RWPE1 (cell line): ENCODE data around the gene OGN.
A peak's percentile ranks its signal among the peaks of the same experiment; 100 is the strongest.

ENCODE experiments used
- CTCF ChIA-PET: fragments of 350-600 bp; sonication (Branson Sonifier 250); formaldehyde crosslinking; extraction: SDS; loops from one replicate; lab custom pipeline; 2021; lab: Yijun Ruan, JAX
- POLR2A ChIA-PET: fragments of 400-600 bp; formaldehyde crosslinking; extraction: SDS; loops from one replicate; lab custom pipeline; 2020; ENCODE audit warnings: antibody characterized with exemption; ENCODE audit not compliant: low non-redundant PET; lab: Yijun Ruan, JAX
- DNase-seq: peaks from one replicate; pipeline ENCODE4 v3.0.0; 2012; ENCODE audit warnings: low spot score
- H3K27ac ChIP-seq: fragments of 450-650 bp; 2 replicates; pipeline ENCODE4 v1.5.1; 2017
- TF ChIP-seq, protein P1 (sequence below): fragments of 450-650 bp; conservative IDR thresholded peaks from 2 replicates; pipeline ENCODE4 v1.5.1; 2017; ENCODE audit warnings: low read depth, mild to moderate bottlenecking

The OGN gene

DNA sequence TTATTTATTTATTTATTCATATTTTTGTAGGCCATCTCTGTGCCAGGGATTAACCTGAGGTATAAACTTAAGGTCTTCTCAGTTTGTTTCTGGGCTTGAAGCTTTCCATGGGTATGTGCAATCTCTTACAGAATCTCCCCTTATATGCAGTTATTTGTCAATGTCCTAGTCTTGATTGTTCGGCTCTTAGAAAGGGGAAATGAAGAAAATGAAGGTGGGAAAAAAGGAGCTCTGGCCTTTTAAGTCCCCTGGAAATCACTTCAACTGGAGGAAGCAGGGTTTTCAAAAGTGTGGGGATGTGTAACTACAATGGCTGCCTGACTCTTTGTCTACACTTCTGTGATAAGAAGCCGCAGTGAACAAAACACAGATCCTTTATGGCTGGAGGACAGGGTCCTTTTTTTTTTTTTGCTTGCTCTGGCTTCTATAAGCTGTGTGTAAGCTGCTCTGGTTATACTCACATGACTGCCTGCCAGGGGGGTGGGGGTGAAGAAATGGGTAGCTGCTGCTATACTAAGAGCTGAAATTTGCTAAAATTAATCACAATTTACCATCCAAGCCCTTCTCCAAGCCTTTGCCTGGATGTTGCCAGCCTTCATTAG lies 44.9 kb downstream of the OGN start:
- no peak overlapping the region for H3K27ac ChIP-seq

DNA sequence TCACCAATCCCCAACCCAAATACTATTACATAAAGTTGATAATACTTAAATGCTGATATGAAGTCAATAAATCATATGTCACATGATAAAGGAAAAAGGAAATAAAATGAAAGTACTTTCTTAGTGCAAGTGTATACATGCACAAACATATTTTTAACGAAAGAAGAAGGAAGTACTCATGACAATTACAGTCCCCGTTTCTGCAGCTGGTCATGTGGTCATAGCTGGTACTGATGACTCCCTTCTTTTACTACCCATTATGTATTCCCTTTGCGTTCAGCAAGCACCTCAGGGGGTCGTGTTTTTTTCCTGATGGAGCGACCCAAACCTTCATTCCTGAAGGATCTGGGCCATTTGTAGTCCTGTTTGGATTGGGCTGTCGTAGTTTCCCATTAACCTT lies 51.3 kb downstream of the OGN start:
- TF ChIP-seq, protein P1, sequence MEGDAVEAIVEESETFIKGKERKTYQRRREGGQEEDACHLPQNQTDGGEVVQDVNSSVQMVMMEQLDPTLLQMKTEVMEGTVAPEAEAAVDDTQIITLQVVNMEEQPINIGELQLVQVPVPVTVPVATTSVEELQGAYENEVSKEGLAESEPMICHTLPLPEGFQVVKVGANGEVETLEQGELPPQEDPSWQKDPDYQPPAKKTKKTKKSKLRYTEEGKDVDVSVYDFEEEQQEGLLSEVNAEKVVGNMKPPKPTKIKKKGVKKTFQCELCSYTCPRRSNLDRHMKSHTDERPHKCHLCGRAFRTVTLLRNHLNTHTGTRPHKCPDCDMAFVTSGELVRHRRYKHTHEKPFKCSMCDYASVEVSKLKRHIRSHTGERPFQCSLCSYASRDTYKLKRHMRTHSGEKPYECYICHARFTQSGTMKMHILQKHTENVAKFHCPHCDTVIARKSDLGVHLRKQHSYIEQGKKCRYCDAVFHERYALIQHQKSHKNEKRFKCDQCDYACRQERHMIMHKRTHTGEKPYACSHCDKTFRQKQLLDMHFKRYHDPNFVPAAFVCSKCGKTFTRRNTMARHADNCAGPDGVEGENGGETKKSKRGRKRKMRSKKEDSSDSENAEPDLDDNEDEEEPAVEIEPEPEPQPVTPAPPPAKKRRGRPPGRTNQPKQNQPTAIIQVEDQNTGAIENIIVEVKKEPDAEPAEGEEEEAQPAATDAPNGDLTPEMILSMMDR: no peak
- ChIA-PET CTCF (no interaction called here), POLR2A (no interaction called here)
- DNase-seq: no peak
- H3K27ac ChIP-seq: no peak overlapping the region

More for the DNA sequence above, 44.9 kb downstream of the OGN start:
- ChIA-PET CTCF (no interaction called here), POLR2A (no interaction called here)
- TF ChIP-seq, protein P1: no peak
- DNase-seq: no peak

DNA sequence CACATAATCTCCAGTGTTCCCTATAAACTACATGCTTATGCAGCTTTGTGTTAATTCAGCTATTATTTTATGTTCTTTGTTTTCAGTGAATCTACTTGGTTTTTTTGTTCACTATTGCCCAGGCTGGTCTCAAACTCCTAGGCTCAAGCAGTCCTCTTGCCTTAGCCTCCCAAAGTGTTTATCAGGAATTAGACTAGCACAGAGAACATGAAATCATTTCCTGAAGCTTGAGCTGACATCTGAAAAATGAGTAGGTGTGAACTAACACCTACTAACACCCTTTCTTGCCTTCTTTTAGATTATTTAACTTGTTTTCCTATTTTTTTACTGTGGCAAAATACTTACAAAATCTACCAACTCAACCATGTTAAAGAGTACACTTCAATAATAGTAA lies 53.6 kb downstream of the OGN start:
- TF ChIP-seq, protein P1: no peak
- no peak overlapping the region for H3K27ac ChIP-seq
- DNase-seq: no peak
- ChIA-PET CTCF (interaction anchor here (0.5 kb wide), 1 partner anchor 77 kb away, joined by 3 read pairs; no protein-coding TSS in a partner anchor), POLR2A (no interaction called here)

DNA sequence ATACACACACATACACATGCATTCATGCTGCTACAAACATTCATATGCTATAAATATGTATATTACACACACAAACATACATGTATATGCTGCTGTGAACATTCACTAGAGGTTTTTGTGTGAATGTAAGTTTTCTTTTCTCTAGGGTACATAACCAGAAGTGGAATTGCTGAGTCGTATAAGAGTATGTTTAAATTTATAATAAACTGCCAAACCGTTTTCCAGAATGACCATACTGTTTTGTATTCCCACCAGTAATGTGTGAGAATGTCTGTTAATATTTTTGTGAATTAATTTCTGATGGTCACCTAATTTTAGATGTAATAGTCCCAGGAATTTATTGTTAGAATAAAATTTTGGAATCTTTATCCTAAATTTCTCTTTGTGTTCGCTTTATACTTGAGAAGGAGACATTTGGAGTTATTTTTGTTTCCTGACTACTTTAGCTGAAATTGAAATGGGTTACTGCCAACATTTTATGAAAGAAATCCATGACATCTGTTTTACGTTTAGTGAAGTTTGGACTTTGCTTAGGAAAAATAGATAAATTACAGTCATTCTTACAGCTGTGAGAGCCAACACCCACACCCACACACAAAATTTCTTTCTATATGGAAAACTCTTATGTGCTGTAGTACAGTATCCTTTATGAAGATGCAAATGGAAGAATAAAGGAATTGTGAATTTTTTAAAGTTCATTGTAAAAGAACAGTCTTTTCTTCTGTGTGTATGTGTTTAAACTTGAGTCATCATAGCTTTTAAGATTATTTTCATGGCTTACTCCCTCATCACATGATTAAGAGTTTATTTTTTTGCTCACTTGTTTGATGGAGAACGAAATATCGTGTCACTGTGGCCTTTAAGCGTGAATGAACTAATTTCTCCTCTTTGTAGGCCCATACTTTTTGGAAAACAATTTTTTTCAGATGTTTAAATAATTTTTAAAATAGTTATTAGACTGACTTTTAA lies 54.3 kb downstream of the OGN start:
- DNase-seq: no peak
- TF ChIP-seq, protein P1: no peak
- POLR2A ChIA-PET: no interaction called here
- H3K27ac ChIP-seq: no peak overlapping the region
- CTCF ChIA-PET: no interaction called here

DNA sequence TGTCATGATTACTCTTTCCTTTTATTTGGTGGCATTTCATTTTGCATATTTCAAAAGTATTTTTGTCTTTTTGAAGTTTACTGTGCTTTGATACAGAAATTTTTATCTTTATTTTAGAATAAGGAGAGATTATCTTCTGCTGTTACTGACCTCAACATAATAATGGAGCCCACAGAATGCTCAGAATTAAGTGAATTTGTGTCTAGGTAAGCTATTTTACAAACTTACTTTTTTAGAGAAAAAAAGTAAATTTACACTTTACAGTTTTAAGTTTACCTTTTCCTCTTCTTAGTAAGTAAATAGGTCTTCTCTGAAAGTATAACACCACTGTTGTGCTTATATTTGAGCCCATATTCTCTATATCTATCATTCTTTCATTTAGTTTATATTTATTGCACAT lies 58.8 kb downstream of the OGN start:
- TF ChIP-seq, protein P1: no peak; the same call in 1 of the 2 replicates
- no peak for DNase-seq
- H3K27ac ChIP-seq: no peak overlapping the region
- CTCF ChIA-PET: no interaction called here
- POLR2A ChIA-PET: no interaction called here

DNA sequence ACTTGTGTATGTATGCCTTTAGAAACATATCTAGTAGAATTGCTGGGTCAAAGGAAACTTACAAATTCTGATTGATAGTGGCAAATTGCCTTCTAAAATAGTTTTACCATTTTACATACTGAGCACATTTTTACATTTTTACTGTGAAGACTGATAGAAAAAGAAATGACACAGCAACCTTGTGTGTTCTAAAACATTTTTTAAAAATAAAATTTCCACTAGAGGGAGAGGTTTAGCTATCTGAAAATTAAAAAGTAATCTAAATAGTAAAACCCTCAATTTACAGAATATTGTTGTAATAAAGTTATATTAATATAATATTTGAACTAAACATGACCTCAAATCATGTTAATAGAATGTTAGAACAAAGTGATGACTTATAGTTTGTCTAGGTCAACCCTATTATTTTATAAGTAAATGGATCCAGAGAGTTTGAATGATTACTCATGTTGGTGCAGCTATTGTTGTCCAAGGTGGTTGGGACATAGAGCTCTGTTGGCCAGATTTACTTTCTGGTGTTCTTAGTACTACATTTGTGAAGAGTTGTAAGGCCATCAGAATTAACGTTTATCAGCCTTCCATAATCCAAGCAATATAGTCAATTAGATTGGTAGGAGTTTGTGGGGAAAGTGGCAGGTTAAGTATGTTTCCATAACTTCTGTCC lies 61.4 kb downstream of the OGN start:
- CTCF ChIA-PET: interaction anchor here (0.5 to 1.5 kb wide), 7 partner anchors 34 to 761 kb away, joined by 3 to 6 read pairs (median 4); no protein-coding TSS in a partner anchor
- POLR2A ChIA-PET: no interaction called here
- TF ChIP-seq, protein P1: peak; percentile 40
- peak; percentile 34 for DNase-seq
- H3K27ac ChIP-seq: no peak overlapping the region
